Measurements from ENCODE around the gene CEACAM5.

- TF ChIP-seq TARDBP (IDR thresholded peaks at IDR 0.05) (no peak), CTBP1 (IDR thresholded peaks at IDR 0.05; ENCODE audit: borderline replicate concordance) (no peak), ZNF384 (IDR thresholded peaks at IDR 0.05) (no peak)
Measured at GRCh38 chr19:41720103-41720502, 11.7 kb downstream of the CEACAM5 start.

All from HEK293T (cell line).